Cardiac atrium fibroblast (primary cell): ENCODE results near the gene MRPL9. TPM values are rescaled to one million over a fixed set of nuclear protein-coding genes. Genes with fewer than 3 reads are reported as not detected.

Source experiments
- total RNA-seq: library from RNA; depleted of rRNA; stranded (reverse); fragments of >200 nt; gene quantifications from 2 replicates; pipeline ENCODE4 v1.2.3, GENCODE V29; 2015

The MRPL9 gene
- total RNA-seq, result 39.0 and 56.5 TPM in 2 replicates

DNA sequence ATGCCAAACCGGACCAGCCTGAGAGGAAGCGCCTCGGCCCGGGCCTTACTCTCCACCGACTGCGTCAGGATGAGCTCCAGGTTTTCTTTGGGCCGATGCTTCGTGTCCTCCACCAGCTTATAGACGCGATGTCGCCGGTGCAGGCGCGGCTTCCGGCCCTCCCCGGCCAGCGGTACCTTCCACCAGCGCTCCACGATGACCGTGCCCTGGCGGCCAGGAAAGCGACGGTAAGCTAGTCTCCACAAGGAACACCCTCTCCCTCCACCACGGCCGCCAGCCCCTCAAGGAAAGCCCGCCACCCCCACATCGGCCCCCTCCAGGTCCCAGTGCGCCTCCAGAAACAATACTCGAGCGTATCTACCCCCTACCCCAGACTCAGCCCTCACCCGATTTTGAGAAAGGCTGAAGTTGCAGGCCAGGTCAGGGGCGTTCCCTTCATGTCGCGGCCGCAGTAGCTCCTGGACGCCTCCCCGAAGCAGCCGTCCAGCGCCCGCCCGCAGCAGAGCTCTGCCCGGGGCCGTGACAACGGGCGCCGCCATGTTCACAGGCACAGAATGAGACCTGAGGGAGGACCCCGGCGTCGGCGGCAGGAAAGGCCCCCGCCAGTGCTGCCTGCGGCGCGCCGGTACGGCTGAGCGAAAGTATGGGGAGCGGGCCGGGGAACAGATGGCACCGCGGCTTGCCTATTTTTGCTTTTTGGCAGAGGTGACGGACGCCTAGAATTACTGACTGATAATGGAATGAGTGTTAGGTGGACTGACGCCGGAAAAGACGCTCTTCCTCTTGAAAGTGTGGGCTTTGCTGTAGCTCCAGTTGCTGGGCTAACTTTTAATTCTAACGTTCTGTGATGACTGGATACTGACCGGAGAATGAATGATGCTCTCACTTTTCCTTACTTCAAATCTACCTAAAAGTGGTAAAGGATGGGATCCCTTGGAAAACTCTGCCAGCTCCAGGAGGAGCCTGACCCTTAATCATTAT is at the start of gene MRPL9:
Gene MRPL9 (minus strand): TSS at position 556 of the 981 bp plus-strand sequence. CDS start 17 bp downstream, at position 539.

DNA sequence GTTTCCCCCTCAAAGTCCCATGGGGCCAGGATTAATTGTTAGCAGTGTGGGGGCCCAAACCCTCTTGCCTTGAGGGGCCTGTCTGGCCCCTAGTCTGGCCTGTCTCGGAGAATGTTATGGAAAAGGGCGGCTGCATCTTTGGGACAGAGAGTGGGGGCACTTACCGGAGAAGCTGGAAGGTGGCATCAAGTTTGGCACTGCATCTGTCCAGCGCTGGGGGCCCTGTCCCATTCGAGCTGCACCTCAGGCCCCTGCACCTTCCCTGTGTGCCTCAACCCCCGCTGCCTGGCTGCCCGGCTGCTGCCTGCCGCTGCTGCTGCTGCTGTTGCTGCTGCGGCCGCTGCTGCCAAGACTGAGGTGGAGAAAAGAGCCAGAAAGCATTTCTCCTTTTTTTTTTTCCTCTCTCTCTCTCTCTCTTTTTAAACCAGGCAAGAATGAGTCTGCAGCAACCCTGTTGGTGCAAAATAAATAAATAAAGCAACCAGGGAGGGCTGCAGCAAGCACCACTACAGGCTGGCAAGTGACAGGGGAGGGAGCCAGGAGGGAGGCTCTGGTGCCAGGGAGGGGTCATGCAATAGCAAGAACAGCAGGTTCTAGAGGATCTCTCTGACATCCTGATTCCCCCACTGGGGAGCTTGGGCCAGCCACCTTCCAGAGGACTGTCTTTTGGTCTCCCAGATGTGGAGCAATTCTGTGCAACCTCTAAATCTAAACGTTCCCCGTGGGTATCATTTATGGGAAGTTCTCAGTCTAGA is 41.9 kb upstream of the MRPL9 start, which contains the start of gene LINGO4:
Gene LINGO4 (minus strand): TSS at position 354 of the 755 bp plus-strand sequence. CDS start 2,715 bp downstream, outside the sequence.

GRCh38 chr1:151790071-151790939 is 27.0 kb upstream of the MRPL9 start, which contains the start of gene TDRKH:
TDRKH (minus strand) TSS chr1:151790500; CDS start chr1:151783022, 7,478 bp downstream.

GRCh38 chr1:151720974-151721787 is 42.1 kb downstream of the MRPL9 start, which contains the start of gene RIIAD1:
RIIAD1 (plus strand) TSS chr1:151721522; CDS start chr1:151721537, 15 bp downstream.

GRCh38 chr1:151716771-151717631 is 46.3 kb downstream of the MRPL9 start, which contains the start of gene CELF3:
CELF3 (minus strand) TSS chr1:151716803; CDS start chr1:151716020, 783 bp downstream.

Other genes with a start within 250 kb of the MRPL9 start
- 4.3 and 5.0 TPM in 2 replicates for gene TUFT1, start 223.2 kb downstream of the MRPL9 start, total RNA-seq
- 7.8 and 10.2 TPM in 2 replicates for gene SNX27, start 151.4 kb downstream of the MRPL9 start, total RNA-seq
- not detected in 2 replicates for gene CELF3, start 46.7 kb downstream of the MRPL9 start, total RNA-seq
- gene RIIAD1, start 42.0 kb downstream of the MRPL9 start, total RNA-seq, result not detected in 2 replicates
- gene TDRKH, start 27.0 kb upstream of the MRPL9 start, total RNA-seq, result 0.65 and 1.8 TPM in 2 replicates
- not detected in 2 replicates for gene LINGO4, start 41.9 kb upstream of the MRPL9 start, total RNA-seq
- gene RORC, start 68.3 kb upstream of the MRPL9 start, total RNA-seq, result not detected in 2 replicates
- not detected in 2 replicates for gene C2CD4D, start 76.3 kb upstream of the MRPL9 start, total RNA-seq
- gene THEM5, start 90.2 kb upstream of the MRPL9 start, total RNA-seq, result not detected in 2 replicates
- 10.4 and 18.6 TPM in 2 replicates for gene THEM4, start 146.0 kb upstream of the MRPL9 start, total RNA-seq
- 247 and 259 TPM in 2 replicates for gene S100A10, start 230.4 kb upstream of the MRPL9 start, total RNA-seq